ENCODE measurements around the gene ESM1.

Gene ESM1

DNA sequence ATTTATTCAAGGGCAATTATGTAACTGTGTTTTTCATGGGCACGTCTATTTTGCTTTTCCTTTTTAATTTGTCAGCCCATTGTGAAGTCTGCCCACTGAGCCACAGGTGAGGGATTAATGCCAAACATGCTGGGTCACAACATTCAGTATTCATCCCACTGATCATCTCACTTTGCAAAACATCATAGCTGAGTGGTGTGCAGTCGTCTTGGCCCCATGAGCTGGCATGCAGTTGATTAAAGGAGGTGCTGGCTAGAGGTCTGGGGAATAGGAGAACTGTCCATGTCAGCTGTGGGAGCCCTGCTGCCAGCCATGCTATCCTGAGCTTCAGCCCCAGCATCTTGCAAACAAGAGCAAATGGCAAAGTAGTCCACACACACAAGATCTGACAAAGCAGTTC is 11.7 kb upstream of the ESM1 start:
- no peaks in the 10 kb centered on the region for H3K36me3 ChIP-seq (ENCODE audit: insufficient read depth, low read length)
- no peaks in the 10 kb centered on the region for H3K27me3 ChIP-seq (ENCODE audit: insufficient read depth, low read length)
- H3K4me3 ChIP-seq (ENCODE audit: low read length), result no peak overlapping the region
- no peaks in the 10 kb centered on the region for H3K4me1 ChIP-seq (ENCODE audit: insufficient read depth, low read length)
- no peaks in the 10 kb centered on the region for H3K9me3 ChIP-seq (ENCODE audit: low read length)
- H2AFZ ChIP-seq (ENCODE audit: low read depth, low read length), result no peak overlapping the region

DNA sequence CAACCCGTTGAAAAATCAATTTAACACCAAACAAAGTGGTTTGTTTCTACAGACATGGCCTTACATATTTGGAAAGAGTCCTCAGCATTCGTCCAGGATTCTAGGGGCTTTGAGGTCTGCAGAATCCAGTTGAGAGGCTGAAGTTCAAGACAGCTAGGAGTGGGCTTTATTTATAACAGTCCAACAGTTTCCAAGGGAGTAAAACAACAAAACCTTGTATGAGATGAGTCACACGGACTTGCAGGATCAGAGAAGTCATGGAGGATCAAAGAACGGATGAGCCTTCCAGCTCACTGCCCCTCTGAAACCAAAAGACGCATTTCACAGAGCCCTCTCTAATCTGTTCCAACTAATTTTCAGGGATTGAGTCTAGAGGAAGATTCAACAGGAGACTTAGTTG is 11.1 kb upstream of the ESM1 start:
- H3K9me3 ChIP-seq (ENCODE audit: low read length), result no peaks in the 10 kb centered on the region
- H3K36me3 ChIP-seq (ENCODE audit: insufficient read depth, low read length), result no peaks in the 10 kb centered on the region
- no peaks in the 10 kb centered on the region for H3K4me1 ChIP-seq (ENCODE audit: insufficient read depth, low read length)

DNA sequence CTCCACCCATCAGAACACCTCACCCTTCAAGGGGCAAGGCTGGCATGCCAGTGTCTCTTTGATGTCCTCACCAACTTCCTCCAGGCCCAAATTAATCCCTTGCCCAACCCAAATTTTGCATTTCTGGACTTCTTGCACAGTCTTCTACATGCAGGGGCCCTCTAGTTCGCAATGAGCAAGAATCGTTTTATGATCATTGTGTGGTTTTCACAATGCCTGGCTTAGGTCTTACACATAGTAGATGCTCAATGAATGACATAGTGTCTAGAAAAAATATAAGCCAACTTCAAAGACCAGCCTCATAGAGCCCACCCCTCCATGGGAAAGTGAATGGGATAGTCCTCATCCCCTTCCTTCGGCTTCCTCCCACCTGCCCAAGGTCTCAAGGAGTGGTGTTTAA is 9.8 kb upstream of the ESM1 start:
- Histone ChIP-seq H2AFZ (ENCODE audit: low read depth, low read length) (no peak overlapping the region), H3K27me3 (ENCODE audit: insufficient read depth, low read length) (no peaks in the 10 kb centered on the region), H3K36me3 (ENCODE audit: insufficient read depth, low read length) (no peaks in the 10 kb centered on the region), H3K4me3 (ENCODE audit: low read length) (no peak overlapping the region), H3K9me3 (ENCODE audit: low read length) (no peaks in the 10 kb centered on the region), H3K4me1 (ENCODE audit: insufficient read depth, low read length) (no peaks in the 10 kb centered on the region)

More for the DNA sequence above, 11.1 kb upstream of the ESM1 start:
- H3K27me3 ChIP-seq (ENCODE audit: insufficient read depth, low read length), result no peaks in the 10 kb centered on the region
- H2AFZ ChIP-seq (ENCODE audit: low read depth, low read length), result no peak overlapping the region
- H3K4me3 ChIP-seq (ENCODE audit: low read length), result no peak overlapping the region

DNA sequence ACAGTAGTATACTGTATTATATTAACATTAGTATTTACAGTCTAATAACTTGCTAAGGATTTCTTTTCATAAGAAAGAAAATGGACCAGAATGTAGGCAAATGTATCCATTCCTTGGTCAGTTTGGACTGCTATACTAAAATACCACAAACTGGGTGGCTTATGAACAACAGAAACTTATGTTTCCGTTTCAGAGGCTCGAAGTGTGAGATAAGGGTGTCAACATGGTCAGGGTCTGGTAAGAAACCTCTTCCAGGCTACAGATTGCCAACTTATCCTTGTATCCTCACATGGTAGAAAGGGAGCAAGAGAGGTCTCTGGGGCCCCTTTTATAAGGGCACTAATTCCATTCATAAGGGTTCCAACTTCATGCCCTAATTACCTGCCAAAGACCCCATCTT is 9.2 kb upstream of the ESM1 start:
- Histone ChIP-seq H3K4me3 (ENCODE audit: low read length) (no peak overlapping the region), H3K4me1 (ENCODE audit: insufficient read depth, low read length) (no peaks in the 10 kb centered on the region), H3K27me3 (ENCODE audit: insufficient read depth, low read length) (no peaks in the 10 kb centered on the region), H3K9me3 (ENCODE audit: low read length) (no peaks in the 10 kb centered on the region), H2AFZ (ENCODE audit: low read depth, low read length) (no peak overlapping the region), H3K36me3 (ENCODE audit: insufficient read depth, low read length) (no peaks in the 10 kb centered on the region)

DNA sequence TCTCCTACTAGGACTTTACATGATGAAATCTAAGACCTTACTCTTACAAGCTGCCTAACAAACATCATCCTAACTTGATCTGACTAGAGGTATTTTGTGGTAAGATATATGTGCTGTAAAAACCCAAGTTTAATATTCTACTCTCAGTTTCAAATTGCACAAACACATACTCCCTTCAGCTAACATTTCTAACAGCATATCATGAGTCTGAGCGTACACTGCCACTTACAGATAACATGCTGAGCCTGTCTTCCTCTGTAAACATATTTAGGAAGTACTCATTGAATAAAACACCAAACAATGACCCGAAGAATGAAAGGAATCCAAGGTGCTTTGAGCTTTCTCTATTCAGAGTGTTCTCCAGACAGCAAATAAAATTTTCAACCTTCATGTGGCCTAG is 7.9 kb upstream of the ESM1 start:
- Histone ChIP-seq H3K4me3 (ENCODE audit: low read length) (no peak overlapping the region), H3K4me1 (ENCODE audit: insufficient read depth, low read length) (no peaks in the 10 kb centered on the region), H3K36me3 (ENCODE audit: insufficient read depth, low read length) (no peaks in the 10 kb centered on the region)

DNA sequence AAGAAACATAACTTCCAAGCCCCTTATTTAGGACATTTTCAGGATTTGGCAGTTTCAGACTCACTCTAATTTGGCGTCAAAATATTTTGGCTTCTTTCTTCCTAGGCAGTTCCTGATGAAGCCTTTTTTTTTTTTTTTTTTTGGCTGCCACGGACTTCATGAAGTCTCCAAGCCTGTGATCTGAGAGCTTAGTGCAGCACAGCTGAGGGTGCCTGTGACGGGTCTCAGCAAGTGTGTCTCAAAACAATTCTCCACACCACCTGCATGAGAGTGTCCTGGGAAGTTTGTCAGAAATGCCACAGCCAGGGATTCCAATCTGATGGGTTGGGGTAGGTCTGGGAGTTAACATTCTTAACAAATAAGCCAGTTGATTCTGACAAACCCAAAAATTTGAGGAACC is 6.0 kb upstream of the ESM1 start:
- Histone ChIP-seq H3K9me3 (ENCODE audit: low read length) (no peaks in the 10 kb centered on the region), H3K27me3 (ENCODE audit: insufficient read depth, low read length) (no peaks in the 10 kb centered on the region), H3K36me3 (ENCODE audit: insufficient read depth, low read length) (no peaks in the 10 kb centered on the region), H3K4me3 (ENCODE audit: low read length) (no peak overlapping the region), H3K4me1 (ENCODE audit: insufficient read depth, low read length) (no peaks in the 10 kb centered on the region), H2AFZ (ENCODE audit: low read depth, low read length) (no peak overlapping the region)

More for the DNA sequence above, 7.9 kb upstream of the ESM1 start:
- Histone ChIP-seq H3K27me3 (ENCODE audit: insufficient read depth, low read length) (no peaks in the 10 kb centered on the region), H2AFZ (ENCODE audit: low read depth, low read length) (no peak overlapping the region), H3K9me3 (ENCODE audit: low read length) (no peaks in the 10 kb centered on the region)

DNA sequence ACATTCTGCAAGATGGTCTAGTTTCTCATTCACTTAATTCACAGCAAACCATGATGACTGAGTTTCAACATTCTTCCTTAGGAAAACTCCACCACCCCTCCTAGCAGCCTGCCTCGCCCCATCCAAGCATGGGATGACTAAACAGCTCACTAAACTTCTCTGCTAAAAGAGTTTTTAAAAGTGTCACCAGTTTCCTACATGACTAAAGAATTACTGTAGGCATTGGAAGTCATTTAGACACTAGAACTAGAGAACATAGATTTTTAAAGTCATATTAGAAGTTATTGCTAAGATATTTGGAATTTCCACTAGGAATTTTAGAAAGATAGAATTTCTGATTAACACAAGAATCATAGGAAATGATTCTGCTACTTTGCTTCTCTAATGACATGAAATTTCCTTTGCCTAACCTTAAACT is 5.5 kb upstream of the ESM1 start:
- Histone ChIP-seq H2AFZ (ENCODE audit: low read depth, low read length) (no peak overlapping the region), H3K9me3 (ENCODE audit: low read length) (no peaks in the 10 kb centered on the region), H3K4me1 (ENCODE audit: insufficient read depth, low read length) (no peaks in the 10 kb centered on the region), H3K36me3 (ENCODE audit: insufficient read depth, low read length) (no peaks in the 10 kb centered on the region), H3K27me3 (ENCODE audit: insufficient read depth, low read length) (no peaks in the 10 kb centered on the region), H3K4me3 (ENCODE audit: low read length) (no peak overlapping the region)

DNA sequence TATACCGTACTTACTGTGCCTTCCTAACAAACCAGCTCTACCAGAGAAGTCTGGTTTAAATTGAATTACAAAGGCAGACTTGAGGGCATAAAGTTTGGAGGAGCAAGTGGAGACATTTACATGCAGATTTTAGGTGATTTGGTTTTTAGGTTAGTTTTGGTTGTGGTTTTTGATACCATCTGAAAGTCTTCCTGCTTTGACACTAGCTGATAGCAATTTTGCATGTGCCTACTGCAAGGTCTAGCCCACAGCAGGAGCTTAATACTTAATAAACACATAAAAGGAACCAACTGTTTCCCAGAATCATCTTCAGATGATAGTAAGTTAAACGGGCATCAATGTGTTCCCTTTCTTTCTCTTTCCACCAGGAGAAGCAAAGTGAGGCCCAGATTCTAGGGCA is 3.4 kb upstream of the ESM1 start:
- Histone ChIP-seq H3K9me3 (ENCODE audit: low read length) (no peaks in the 10 kb centered on the region), H3K4me3 (ENCODE audit: low read length) (no peak overlapping the region), H3K36me3 (ENCODE audit: insufficient read depth, low read length) (no peaks in the 10 kb centered on the region), H3K4me1 (ENCODE audit: insufficient read depth, low read length) (no peaks in the 10 kb centered on the region), H2AFZ (ENCODE audit: low read depth, low read length) (no peak overlapping the region), H3K27me3 (ENCODE audit: insufficient read depth, low read length) (no peaks in the 10 kb centered on the region)

DNA sequence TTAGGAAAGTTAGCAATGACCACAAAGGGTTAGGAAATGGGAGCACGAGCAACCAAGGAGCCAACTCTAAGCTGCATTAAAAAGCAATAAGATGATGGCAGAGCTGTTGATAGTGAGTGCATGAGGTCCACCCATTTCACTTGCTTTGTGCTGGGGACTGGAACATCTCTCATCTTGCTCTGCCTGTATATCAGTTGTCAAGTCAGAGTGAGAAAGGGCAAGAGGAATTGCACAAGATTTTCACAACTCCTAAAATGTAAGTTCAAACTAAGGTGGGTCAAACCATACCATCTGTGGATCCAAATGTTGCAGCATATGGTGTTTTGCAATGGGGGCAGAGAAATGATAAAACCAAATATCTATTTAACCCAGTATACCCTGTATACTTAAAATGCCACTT is 2.8 kb upstream of the ESM1 start:
- H2AFZ ChIP-seq (ENCODE audit: low read depth, low read length), result no peak overlapping the region
- no peak overlapping the region for H3K4me3 ChIP-seq (ENCODE audit: low read length)
- H3K27me3 ChIP-seq (ENCODE audit: insufficient read depth, low read length), result no peaks in the 10 kb centered on the region
- no peaks in the 10 kb centered on the region for H3K9me3 ChIP-seq (ENCODE audit: low read length)
- no peaks in the 10 kb centered on the region for H3K36me3 ChIP-seq (ENCODE audit: insufficient read depth, low read length)
- no peaks in the 10 kb centered on the region for H3K4me1 ChIP-seq (ENCODE audit: insufficient read depth, low read length)

DNA sequence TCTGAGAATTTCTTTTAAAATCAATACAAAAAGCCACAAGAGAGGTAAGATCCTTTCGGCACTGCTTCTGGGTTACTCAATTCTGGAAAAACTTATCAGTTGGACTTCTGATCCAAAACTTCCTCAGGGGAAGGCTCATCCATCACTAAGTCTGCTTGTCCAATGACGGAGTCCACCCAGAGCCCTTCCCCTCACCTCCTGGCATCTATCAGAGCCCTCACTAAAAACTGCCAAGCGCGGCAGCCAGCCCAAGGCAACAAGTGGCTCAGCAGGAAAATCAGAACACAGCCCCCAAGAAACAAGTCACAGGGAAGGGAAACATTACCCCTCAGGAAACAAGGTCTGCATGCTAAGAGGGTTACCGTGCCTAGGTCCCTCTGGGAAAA is 869 bp upstream of the ESM1 start:
- H3K27me3 ChIP-seq (ENCODE audit: insufficient read depth, low read length), result no peaks in the 10 kb centered on the region
- H3K4me3 ChIP-seq (ENCODE audit: low read length), result no peak overlapping the region
- no peaks in the 10 kb centered on the region for H3K4me1 ChIP-seq (ENCODE audit: insufficient read depth, low read length)
- H3K9me3 ChIP-seq (ENCODE audit: low read length), result no peaks in the 10 kb centered on the region
- H3K36me3 ChIP-seq (ENCODE audit: insufficient read depth, low read length), result no peaks in the 10 kb centered on the region
- H2AFZ ChIP-seq (ENCODE audit: low read depth, low read length), result no peak overlapping the region

DNA sequence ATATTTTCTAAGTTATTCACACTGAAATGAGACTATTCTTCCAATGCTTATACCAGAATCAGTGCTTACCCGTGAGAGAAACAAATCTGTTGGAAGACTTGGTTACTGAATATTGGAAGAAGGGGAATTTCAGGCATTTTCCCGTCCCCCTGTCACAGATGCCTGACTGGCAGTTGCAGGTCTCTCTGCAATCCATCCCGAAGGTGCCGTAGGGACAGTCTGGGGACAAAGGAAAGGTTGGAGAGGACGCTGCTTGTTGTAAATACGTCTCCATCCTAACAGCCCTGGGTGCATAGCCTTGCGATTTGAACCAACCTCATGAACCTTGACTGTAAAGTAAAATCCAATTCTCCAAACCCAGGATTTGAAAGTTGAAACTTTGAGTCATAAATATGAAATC is 3.5 kb downstream of the ESM1 start:
- Histone ChIP-seq H3K9me3 (ENCODE audit: low read length) (no peaks in the 10 kb centered on the region), H3K27me3 (ENCODE audit: insufficient read depth, low read length) (no peaks in the 10 kb centered on the region), H2AFZ (ENCODE audit: low read depth, low read length) (no peak overlapping the region), H3K4me3 (ENCODE audit: low read length) (no peak overlapping the region), H3K4me1 (ENCODE audit: insufficient read depth, low read length) (no peaks in the 10 kb centered on the region), H3K36me3 (ENCODE audit: insufficient read depth, low read length) (no peaks in the 10 kb centered on the region)

DNA sequence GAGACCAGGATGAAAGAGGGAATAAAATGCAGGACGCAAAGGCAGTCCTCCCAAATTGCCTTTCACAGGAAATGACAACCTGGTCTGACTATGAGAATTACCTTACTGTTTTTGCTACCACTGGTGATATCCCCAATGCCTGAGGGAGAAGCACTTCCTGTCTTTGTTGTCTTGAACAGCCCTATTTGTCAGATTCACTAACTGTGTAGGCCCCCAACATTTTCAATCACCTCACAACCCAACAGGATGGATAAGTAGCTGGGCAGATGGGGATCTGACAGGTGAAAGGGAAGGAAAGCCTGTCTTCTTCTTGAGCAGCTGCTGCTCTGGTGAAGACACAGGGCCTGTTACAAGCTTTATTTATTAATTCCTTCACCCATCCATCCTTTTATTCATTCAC is 9.7 kb downstream of the ESM1 start:
- Histone ChIP-seq H2AFZ (ENCODE audit: low read depth, low read length) (no peak overlapping the region), H3K9me3 (ENCODE audit: low read length) (no peaks in the 10 kb centered on the region), H3K36me3 (ENCODE audit: insufficient read depth, low read length) (no peaks in the 10 kb centered on the region), H3K4me3 (ENCODE audit: low read length) (no peak overlapping the region), H3K27me3 (ENCODE audit: insufficient read depth, low read length) (no peaks in the 10 kb centered on the region), H3K4me1 (ENCODE audit: insufficient read depth, low read length) (no peaks in the 10 kb centered on the region)

DNA sequence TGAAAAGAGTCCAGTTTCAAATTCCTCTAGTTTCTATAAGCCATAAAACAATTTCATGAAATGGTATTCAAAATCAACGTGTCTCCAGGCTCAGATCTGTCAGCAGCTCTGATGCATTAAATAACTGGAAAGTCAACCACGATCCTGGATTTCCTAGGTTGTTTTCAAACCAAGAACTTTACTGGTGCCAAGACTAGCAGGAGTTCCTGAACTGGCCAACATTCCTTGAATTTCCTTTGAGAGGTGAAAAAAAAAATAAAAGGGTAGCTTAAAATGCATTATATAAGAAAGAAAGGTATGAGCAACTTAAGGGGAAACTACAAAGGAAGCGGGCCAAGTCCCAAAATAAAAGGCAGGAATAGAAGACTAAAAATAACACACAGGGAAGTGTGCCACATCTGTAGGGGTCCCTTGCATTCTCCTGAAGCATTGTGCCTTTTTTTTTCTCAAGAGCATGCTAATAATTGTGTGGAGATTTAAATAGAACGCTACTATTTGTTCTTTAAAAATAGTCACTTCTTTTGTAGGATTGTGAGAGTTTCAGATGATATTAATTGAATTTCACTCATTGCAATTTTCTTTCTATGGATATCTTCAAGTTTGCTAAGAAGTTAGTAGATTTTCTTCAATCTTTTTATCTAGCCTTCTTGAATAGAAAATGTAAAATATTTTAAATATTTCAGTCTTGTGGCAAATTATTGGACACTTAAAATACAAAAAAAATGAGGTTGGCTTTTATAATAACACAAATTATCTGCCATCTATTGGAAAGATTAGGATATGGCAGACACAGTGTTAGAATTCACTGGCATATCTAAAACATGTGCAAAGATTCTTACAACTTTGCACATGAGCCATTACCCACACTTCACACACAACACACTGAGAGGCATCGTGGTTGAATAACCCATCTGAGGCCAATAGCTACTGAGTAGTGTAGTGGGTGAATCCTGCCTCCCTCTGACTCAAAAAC is 15.3 kb downstream of the ESM1 start:
- no peaks in the 10 kb centered on the region for H3K9me3 ChIP-seq (ENCODE audit: low read length)
- H3K36me3 ChIP-seq (ENCODE audit: insufficient read depth, low read length), result no peaks in the 10 kb centered on the region
- no peak overlapping the region for H3K4me3 ChIP-seq (ENCODE audit: low read length)
- no peaks in the 10 kb centered on the region for H3K27me3 ChIP-seq (ENCODE audit: insufficient read depth, low read length)
- H3K4me1 ChIP-seq (ENCODE audit: insufficient read depth, low read length), result no peaks in the 10 kb centered on the region
- no peak overlapping the region for H2AFZ ChIP-seq (ENCODE audit: low read depth, low read length)

DNA sequence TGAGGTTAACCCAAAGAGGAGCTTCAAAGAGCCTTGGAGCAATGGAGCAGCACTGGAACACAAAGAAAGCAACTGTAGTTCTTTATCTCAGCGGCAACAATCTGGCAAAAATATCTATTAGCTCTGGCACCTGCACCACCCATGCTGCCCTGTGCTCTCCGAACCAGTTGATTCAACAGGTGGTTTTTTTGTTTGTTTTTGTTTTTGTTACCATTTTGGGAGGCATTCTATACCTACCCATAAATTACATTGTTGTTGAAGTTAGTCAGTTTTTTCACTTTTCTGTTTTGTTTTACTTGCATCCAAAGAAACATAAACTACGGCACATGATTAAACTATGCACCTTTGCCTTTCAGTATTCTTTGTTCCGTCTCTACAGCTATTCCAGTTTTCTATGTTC is 16.2 kb downstream of the ESM1 start:
- H3K4me3 ChIP-seq (ENCODE audit: low read length), result no peak overlapping the region
- no peaks in the 10 kb centered on the region for H3K4me1 ChIP-seq (ENCODE audit: insufficient read depth, low read length)
- H3K9me3 ChIP-seq (ENCODE audit: low read length), result no peaks in the 10 kb centered on the region
- no peaks in the 10 kb centered on the region for H3K27me3 ChIP-seq (ENCODE audit: insufficient read depth, low read length)
- no peaks in the 10 kb centered on the region for H3K36me3 ChIP-seq (ENCODE audit: insufficient read depth, low read length)
- no peak overlapping the region for H2AFZ ChIP-seq (ENCODE audit: low read depth, low read length)

Data from neuron (in vitro differentiated cells).